NCI-H1417 (cell line): ENCODE results near the gene KCNG2.

Experiments used
- DNase-seq, 3 experiments: peaks; one replicate each; lab custom pipeline; 2025; lab: John Stamatoyannopoulos, UW

The KCNG2 gene

GRCh38 chr18:79884963-79885728, 87.4 kb downstream of the KCNG2 start:
- no peak for DNase-seq

- no peak for DNase-seq
Observed at GRCh38 chr18:79887181-79888000, 89.7 kb downstream of the KCNG2 start.

- no peak for DNase-seq
Observed at GRCh38 chr18:79888016-79888415, 90.3 kb downstream of the KCNG2 start.

- DNase-seq = no peak
Observed at GRCh38 chr18:79889569-79889968, 91.8 kb downstream of the KCNG2 start.

- DNase-seq = no peak
Observed at GRCh38 chr18:79890674-79891073, 92.9 kb downstream of the KCNG2 start.

GRCh38 chr18:79896738-79897137, 99.0 kb downstream of the KCNG2 start:
- no peak for DNase-seq

- DNase-seq = no peak
Observed at GRCh38 chr18:79897940-79898625, 100.3 kb downstream of the KCNG2 start.

- DNase-seq = no peak
Observed at GRCh38 chr18:79898952-79899608, 101.3 kb downstream of the KCNG2 start.

- no peak for DNase-seq
Observed at GRCh38 chr18:79899609-79900445, 102.1 kb downstream of the KCNG2 start.

GRCh38 chr18:79900610-79901570, 103.2 kb downstream of the KCNG2 start:
- no peak for DNase-seq

- DNase-seq = no peak
Observed at GRCh38 chr18:79901665-79902064, 103.9 kb downstream of the KCNG2 start.

GRCh38 chr18:79902075-79902474, 104.3 kb downstream of the KCNG2 start:
- no peak for DNase-seq

GRCh38 chr18:79902640-79903039, 104.9 kb downstream of the KCNG2 start:
- DNase-seq = no peak

- DNase-seq = no peak
Observed at GRCh38 chr18:79903071-79903635, 105.4 kb downstream of the KCNG2 start.

GRCh38 chr18:79903787-79904356, 106.1 kb downstream of the KCNG2 start:
- no peak for DNase-seq

GRCh38 chr18:79904357-79905147, 106.8 kb downstream of the KCNG2 start:
- DNase-seq = peak in 2 of 3 experiments; percentile 65 to 86

- no peak for DNase-seq
Observed at GRCh38 chr18:79905389-79905911, 107.7 kb downstream of the KCNG2 start.

GRCh38 chr18:79905993-79906392, 108.3 kb downstream of the KCNG2 start:
- DNase-seq = no peak
